ENCODE data around the gene GRIK4. TPM values are rescaled to one million over a fixed set of nuclear protein-coding genes. Genes with fewer than 3 reads are reported as not detected.

GRIK4 gene
- total and polyA plus RNA-seq, 8 donors: 0.02 TPM; not detected in 7

DNA sequence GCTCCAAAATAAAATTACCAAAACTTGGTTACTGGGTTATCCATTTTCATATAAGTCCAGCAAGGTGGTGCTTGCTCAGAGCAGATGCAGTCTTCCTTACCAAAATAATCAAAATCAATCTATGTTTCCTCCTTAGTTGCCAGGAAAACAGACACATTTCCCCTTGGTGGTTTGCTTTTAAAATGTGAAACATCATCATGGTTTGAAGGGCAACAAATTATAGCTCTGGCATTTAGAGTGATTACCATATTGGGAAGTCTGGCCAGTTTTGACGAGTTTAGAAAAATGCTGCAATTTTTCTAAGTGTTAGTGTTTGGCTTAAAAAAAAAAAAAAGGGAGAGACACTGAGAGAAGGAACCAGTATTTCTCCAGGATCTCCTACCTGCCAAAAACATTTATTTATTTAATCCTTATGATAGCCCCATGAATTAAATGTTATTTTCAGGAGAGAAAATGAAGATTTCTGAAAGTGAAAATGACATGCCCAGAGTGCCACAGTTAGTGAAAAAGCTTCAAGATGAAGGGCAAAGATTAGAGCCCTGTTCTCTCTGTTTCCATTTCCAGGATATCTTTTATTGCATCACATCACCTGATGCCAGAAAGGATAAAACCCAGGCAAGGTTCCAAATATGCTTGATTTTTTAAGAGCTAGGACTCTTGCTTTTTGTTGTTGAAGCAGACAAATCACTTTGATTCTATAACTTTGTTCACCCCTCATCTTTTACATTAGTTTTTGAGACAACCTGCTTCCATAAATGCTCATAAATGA lies 482.7 kb downstream of the GRIK4 start:
- Histone ChIP-seq H3K27me3 (peaks cover 0 to 2% (median 0%) of the 10 kb centered on the region in 4 donors), H3K36me3 (no peaks in the 10 kb centered on the region), H3K9me3 (no peaks in the 10 kb centered on the region), H3K4me3 (no peak overlapping the region), H3K27ac (no peak overlapping the region), H3K4me1 (no peaks in the 10 kb centered on the region)
- FAIRE-seq (no peak), ATAC-seq (no peak), DNase-seq (no peak)
- 48 to 66% methylated on average over 1 of the region's 1 CpG for WGBS, 2 donors
- TF ChIP-seq, protein P1, sequence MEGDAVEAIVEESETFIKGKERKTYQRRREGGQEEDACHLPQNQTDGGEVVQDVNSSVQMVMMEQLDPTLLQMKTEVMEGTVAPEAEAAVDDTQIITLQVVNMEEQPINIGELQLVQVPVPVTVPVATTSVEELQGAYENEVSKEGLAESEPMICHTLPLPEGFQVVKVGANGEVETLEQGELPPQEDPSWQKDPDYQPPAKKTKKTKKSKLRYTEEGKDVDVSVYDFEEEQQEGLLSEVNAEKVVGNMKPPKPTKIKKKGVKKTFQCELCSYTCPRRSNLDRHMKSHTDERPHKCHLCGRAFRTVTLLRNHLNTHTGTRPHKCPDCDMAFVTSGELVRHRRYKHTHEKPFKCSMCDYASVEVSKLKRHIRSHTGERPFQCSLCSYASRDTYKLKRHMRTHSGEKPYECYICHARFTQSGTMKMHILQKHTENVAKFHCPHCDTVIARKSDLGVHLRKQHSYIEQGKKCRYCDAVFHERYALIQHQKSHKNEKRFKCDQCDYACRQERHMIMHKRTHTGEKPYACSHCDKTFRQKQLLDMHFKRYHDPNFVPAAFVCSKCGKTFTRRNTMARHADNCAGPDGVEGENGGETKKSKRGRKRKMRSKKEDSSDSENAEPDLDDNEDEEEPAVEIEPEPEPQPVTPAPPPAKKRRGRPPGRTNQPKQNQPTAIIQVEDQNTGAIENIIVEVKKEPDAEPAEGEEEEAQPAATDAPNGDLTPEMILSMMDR (IDR thresholded peaks at IDR 0.05): no peak
- intact Hi-C loops (cut with DNase I): no loop called here

DNA sequence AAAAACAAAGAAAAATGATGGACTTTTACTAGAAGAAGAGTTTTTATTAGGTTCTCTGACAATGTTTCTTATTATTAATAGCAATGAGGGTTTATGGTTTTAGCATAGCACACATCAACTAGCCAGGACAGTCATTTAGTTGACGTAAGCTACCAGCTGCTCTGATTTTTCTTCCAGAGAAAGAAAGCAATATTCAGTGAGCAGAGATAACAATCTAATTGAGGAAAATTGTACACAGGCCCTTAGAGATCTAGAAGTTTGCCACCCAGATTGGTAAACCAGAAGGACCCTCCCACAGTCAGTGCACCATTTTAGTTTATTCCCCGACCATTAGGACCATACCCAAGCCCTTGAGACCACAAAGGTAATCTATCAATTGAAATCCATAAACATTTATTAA lies 483.6 kb downstream of the GRIK4 start:
- Histone ChIP-seq H3K27me3 (peaks cover 0 to 2% (median 0%) of the 10 kb centered on the region in 4 donors), H3K4me3 (no peak overlapping the region), H3K9me3 (no peaks in the 10 kb centered on the region), H3K4me1 (no peaks in the 10 kb centered on the region), H3K36me3 (no peaks in the 10 kb centered on the region), H3K27ac (no peak overlapping the region)
- no peak for FAIRE-seq
- 89 to 91% methylated on average over 2 of the region's 2 CpGs for WGBS, 2 donors
- intact Hi-C loops (cut with DNase I): no loop called here
- no peak for ATAC-seq
- TF ChIP-seq, protein P1 (IDR thresholded peaks at IDR 0.05): no peak
- DNase-seq: no peak

DNA sequence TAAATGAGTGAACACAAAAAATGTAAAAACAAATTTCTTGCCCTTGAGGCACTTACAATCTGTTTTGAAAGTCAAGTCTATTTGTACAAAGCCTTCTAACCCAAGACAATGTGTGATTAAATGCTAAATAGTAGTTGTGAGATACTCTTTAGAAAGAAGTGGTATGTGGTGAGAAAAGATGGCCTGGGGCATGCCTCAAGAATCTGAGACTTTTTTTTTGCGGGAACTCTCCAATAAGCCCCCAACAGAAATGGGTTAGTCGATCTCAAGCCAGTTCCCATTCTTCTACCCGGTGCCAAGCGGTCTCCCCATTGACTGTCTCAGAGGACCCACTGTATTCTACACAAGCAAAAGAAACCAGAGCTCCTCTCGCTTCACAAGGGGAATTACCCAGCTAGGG lies 485.4 kb downstream of the GRIK4 start:
- Histone ChIP-seq H3K9me3 (no peaks in the 10 kb centered on the region), H3K27me3 (no peaks in the 10 kb centered on the region), H3K4me1 (no peaks in the 10 kb centered on the region), H3K27ac (no peak overlapping the region), H3K36me3 (no peaks in the 10 kb centered on the region), H3K4me3 (no peak overlapping the region)
- no peak for FAIRE-seq
- WGBS, 2 donors: 83 to 93% methylated on average over 5 of the region's 5 CpGs
- no peak for ATAC-seq
- TF ChIP-seq, protein P1 (IDR thresholded peaks at IDR 0.05): no peak
- DNase-seq: no peak
- intact Hi-C loops (cut with DNase I): no loop called here

DNA sequence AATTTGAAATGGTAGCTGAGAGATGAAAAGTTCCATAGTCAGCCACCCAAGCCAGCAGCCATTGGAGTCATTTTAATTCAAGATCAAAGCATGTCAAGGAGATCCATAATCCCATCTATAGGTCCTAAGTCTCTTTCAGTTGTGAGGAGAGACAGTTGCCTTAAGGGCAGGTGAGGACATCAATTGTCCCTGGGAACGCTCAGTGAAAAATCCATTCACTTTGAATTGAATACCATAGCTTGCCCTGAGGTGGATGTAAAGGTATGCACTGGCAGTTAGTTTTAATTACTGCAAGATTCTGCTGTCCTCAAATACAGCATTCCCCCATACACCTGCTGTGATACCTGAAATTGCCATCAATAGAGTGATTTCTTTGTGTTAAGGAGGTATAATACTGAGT lies 487.0 kb downstream of the GRIK4 start:
- FAIRE-seq: no peak

More for the DNA sequence above, 487.0 kb downstream of the GRIK4 start:
- no peak overlapping the region for H3K4me3 ChIP-seq
- DNase-seq: no peak
- H3K4me1 ChIP-seq: no peaks in the 10 kb centered on the region
- intact Hi-C loops (cut with DNase I): no loop called here
- H3K27ac ChIP-seq: no peak overlapping the region
- ATAC-seq: no peak
- no peaks in the 10 kb centered on the region for H3K9me3 ChIP-seq
- H3K27me3 ChIP-seq: no peaks in the 10 kb centered on the region
- WGBS, 2 donors: 86 to 100% methylated on average over 1 of the region's 1 CpG
- TF ChIP-seq, protein P1 (IDR thresholded peaks at IDR 0.05): no peak
- H3K36me3 ChIP-seq: no peaks in the 10 kb centered on the region

Data from pancreas (tissue), 10 donors.